GM18508 (cell line): Measurements from ENCODE around the gene COX5B.
"Not testable (repeated sequence)": the region's sequence is repeated elsewhere in the genome, so short reads cannot be mapped to it uniquely, and the experiment has no call there.

Experiments
- ATAC-seq: cut with Tn5 transposase; IDR thresholded peaks from one replicate; pipeline ENCODE4 v1.9.1; 2021; ENCODE audit warnings: moderate number of reproducible peaks; ENCODE audit not compliant: insufficient read depth, unreplicated experiment

Gene COX5B

DNA sequence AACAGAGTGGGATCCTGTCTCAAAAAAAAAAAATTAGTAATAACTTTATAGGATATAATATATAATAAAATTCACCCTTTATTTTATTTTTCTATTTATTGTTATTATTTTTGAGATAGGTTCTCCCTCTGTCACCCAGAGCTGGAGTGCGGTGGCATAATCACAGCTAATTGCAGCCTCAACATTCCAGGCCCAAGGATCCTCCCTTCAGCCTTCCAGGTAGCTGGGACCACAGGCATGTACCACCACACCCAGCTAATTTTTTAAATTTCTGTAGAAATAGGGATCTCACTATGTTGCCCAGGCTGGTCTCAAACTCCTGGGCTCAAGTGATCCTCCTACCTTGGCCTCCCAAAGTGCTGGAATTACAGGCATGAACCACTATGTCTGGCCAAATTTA, 24.6 kb downstream of the COX5B start:
- ATAC-seq = no peak

DNA sequence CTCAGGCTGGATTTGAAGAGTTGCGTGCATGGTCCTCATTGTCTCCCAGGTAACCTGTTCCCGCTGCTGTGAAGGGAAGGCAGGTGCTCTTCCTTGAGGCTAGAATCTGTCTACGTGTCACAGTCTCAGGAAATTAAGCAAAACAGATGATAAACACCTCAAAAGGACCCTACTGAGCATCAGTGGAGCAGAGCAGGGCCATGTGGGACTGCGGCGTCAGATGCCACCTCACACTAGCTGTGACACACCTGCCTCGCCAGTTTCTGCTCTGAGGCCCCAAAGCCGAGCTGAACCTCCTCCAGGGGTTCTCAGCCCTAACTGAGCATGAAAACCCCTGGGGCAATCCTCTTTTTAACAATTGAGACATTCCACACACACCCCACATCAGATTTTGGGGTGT, 25.7 kb downstream of the COX5B start:
- no peak for ATAC-seq

DNA sequence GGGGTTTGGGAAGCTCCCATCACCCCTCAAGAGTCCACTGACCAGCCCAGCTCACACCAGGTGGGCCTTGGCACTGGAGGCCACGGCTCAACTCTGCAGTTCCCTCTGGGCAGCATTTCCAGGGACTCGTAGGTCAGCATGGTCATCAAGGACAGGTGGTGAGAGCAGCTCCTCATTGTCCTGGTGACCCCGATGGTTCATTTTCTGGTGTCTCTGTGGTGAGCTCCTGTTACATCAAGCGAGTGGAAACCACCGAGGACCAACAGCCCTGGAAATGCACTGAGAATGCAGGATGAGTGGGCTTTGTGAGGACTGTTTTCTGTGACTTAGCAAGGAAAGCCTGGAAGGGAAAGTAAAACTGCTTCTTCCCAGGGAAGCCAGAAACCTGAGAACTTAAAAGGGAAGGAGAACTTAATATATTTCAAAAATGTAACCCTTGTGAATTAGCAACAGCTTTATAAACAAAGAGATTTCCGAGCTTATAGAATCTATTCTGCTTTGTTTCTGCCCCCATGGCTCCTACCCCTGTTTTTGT, 26.8 kb downstream of the COX5B start:
- ATAC-seq = not testable (repeated sequence)

DNA sequence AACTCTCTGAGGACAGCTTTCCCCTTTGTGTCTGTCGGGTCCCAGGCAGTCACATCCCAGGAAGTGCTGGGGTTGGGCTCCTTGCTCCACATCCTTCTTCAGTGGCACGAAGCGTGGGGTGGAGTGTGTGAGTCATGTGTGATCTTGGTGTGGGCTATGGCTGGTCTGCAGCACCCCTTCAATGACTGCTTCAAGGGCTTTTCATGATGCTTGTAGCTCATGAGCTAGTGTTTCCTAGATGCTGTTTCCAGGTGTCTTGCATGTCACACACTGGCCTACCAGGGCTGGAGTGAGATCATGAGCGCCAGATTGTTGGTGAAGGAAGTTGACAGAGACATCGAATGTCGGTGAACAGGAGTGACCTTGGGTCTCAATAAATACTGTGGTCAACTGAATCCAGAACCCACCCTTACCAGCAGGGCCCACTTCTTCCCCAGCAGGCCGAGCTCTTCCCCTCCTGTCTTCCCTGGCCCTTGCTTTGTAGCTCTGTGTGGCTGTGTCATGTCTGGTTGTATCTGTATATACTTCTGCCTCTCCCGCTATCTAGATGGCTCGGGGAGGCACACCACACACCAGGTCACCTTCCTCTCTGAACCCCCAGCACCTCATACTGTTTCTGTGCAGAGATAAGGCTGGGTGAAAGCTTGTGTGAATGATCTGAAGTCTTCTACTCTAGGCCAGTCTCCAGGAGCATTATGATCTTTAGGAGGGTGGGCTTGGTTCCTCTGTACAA, 27.5 kb downstream of the COX5B start:
- no peak for ATAC-seq

DNA sequence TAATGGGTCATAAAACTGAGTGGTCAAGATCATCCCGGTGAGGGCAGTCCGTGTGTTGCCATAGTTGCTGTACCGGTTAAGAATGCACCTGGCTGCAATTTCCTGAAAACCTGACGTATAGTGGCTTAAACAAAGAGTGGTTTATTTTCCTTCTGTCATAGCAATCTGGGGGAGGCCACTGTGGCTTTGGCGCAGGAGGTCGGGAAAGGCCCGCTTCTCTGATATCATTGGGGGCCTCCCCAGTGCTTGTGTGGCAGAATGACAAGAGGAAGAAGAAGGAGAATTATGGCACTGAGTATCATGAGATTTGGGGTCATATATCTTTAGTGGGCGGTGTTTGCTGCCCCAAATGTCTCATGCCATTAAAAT, 28.0 kb downstream of the COX5B start:
- no peak for ATAC-seq

DNA sequence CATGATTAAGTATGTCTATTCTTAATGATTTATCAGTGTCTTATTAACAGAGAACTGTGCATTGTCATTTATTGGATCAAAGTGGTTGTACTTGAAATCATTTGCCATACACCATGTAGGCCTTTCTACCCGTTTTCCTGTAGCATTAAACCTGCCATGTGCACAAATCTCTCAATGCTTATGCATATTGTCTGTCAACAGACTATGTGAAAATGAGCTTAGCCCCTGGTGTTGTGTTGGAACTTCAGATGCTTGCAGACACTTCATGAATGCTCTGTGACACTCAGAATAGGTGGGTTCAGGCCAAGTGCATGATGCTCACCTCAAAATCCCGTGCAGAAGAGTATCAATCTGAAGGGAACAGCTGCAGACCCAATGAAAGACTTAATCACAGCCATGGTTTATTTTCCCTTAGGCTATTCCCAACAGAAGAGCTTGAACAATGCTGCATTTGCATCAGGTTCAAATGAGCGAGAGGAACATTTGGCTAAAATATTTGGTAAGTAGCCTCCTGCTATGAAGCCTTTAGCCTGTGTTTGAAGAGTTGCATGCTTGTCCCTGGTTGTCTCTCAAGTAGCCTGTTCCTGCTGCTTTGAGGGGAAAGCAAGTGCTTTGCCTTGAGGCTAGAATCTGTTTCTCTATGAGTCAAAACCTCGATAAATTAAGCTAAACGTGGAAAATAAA, 29.7 kb downstream of the COX5B start:
- ATAC-seq = no peak

DNA sequence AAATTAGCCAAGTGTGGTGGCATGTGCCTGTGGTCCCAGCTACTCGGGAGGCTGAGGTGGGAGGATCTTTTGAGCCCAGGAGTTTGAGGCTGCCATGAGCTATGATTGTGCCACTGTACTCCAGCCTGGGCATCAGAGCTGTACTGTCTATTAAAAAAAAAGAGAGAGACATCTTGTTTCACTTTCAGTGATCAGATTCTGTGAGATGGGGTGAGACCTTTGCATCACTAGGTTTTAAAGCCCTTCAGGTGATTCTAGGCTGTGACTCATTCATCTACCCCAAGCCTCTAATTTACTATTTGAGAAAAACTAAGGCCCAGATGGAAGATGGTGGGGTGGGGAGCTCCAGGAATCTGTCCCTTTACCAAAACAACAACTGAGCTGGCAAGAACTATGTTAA, 30.8 kb downstream of the COX5B start:
- ATAC-seq = no peak

DNA sequence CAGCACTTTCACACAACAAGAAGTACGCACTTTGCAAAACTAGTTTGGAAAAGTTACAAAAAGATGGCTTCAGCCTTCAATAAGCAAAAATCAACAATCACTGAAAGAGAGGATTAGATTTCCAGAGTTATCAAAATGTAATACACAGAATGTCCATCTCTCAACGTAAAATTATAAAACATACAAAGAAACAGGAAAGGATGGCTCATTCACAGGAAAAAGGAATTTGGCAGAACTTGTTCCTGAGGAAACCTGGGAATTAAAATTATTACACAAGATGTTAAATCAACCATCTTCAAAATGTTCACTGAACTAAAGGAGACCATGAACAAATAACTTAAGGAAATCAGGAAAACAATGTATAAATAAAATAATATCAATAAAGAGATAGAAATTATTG, 31.6 kb downstream of the COX5B start:
- ATAC-seq = no peak

DNA sequence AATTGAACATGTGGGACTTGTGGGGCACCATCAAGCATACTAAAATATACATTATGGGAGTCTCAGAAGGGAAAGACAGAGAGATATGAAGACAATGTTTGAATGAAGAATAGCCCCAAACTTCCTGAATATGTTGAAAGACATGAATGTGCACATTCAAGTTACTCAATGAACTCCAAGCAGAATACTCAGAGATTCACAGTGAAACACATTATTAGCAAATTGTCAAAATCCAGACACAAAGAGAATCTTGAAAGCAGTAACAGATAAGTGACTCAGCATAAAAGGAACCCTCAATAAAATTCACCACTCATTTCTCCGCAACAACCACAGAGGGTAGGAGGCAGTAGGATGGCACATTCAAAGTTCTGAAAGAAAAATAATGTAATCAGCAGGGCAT, 32.4 kb downstream of the COX5B start:
- ATAC-seq = no peak

DNA sequence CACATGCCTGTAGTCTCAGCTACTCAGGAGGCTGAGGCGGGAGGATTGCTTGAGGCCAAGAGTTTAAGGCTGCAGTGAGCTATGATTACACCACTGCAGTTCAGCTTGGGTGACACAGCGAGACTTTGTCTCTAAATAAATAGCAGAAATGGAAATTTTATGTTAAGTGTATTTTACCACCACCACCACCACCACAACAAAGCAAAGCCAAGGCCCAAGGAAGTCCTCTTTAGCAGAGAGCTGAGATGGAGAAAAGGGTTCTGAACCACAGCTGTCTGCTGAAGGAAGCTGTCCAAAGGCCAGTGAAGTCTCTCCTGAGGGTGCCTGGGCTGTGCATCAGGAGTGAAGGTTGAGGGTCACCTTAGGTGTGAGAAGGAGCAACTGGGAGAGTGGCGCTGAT, 41.4 kb downstream of the COX5B start:
- not testable (repeated sequence) for ATAC-seq

DNA sequence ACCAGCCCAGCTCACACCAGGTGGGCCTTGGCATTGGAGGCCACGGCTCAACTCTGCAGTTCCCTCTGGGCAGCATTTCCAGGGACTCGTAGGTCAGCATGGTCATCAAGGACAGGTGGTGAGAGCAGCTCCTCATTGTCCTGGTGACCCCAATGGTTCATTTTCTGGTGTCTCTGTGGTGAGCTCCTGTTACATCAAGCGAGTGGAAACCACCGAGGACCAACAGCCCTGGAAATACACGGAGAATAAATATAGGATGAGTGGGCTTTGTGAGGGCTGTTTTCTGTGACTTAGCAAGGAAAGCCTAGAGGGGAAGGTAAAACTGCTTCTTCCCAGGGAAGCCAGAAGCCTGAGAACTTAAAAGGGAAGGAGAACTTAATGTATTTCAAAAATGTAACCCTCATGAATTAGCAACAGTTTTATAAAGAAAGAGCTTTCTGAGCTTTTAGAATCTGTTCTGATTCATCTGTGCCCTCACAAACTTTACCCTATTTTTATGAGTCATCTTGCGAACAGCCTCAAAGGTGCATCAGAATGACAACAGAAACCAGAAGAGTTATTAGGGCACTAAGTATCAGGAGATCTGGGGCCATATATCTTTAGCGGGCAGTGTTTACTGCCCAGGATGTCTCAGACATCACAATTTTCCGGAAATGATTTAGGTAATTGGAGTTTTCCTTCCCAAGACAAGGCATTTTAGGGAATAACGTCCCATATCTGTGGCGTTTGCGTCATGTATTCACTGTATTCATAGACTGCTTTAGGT, 42.4 kb downstream of the COX5B start:
- ATAC-seq = no peak

DNA sequence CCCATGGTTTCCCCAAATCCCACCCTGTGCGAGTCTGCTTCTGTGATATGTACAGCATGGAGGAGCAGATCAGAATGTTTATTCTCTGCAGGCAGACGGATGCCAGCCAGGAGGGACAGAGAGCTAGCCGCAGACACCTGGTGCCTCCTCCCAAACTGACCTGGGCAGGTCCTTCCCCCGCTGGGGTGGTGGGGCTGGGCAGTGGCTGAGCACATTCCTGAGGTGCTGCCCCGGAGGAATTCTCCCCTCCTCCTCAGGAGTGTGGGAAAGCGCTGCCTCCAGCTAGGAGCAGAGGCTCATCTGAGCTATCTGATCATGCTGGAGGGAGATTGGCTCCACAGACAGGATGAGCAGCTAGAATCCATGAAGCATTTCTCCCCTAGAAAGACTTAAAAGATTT, 45.3 kb downstream of the COX5B start:
- ATAC-seq = no peak

DNA sequence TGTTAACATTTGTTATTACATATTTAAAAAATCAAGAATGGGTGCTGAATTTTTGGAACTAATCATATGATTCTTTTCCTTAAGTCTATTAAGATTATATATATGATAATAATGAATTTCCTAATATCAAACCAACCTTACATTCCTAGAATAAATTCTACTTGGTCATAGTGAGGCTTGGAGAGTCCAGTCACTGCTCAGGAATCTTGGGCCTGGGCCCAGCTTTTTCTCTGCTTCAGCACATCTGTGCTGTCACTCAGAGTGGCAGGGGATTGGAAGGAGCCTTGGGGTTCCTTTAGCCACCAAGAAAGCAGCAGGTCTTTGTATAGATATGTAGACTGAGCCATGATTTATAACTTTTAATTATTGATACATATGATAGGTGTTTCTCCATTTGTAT, 47.6 kb downstream of the COX5B start:
- no peak for ATAC-seq

DNA sequence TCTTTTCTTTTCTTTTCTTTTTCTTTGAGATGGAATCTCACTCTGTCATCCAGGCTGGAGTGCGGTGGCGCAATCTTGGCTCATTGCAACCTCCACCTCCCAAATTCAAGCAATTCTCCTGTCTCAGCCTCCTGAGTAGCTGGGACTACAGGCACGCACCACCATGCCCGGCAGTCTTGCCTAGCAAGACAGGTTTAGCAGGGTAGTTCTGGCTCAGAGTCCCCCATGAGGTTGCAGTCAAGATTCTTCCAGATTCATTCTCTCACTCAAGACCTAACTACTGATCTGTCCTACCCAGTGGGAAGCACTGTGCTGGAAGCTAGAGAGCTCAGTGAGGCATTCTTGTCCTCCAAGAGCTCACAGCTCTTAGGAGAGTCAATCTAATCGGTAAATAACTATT, 49.9 kb downstream of the COX5B start:
- no peak for ATAC-seq

DNA sequence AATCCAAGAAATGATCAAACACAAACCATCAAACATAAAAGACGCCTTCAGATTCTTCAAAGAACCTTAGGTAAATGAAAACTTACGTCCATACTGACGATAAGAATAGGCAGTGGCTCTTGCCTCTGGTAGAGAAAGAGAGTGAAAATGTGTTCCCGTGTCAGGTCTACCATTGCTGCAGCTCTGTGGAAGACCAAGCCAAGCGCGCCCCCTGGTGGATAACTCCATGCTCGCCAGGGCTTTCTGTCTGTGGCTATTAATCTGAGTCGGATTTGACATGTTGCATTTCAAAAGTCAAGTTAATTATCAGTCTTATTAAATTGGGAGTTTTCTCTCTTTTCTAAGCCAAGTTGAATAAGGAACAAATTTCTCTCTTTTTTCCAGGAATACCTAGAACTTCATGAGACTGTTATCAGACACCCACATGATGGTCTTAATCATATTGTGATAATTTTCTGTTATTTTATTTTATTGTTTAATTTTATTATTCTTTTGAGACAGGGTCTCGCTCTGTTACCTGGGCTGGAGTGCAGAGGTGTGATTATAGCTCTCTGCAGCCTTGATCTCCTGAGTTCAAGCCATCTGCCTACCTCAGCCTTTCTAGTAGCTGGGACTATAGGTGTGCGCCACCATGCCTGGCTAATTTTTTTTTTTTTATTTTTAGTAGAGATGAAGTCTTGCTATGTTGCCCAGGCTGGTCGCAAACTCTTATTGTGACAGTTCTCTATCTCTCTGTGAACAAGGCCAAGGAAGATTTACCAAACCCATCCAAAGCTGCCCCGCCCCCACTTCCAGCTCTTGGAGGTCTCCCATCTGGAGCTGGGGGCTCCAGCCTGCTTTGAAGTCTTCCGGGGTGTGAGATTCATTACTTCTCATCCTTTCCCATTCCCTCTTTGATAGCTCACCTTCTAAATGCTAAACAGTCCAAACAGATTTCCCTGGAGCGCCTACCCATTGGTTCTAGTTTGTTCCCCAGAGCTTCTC, 51.7 kb downstream of the COX5B start:
- no peak for ATAC-seq
